ENCODE results near the gene CYFIP1. TPM values are rescaled to one million over a fixed set of nuclear protein-coding genes. Genes with fewer than 3 reads are reported as not detected.

The CYFIP1 gene
- total and polyA plus RNA-seq, 10 of the 15 experiments (the other 5 are each of a cell fraction or from before 2014, with no cell fraction given): 3.5 to 46.2 (median 28.3) TPM

DNA sequence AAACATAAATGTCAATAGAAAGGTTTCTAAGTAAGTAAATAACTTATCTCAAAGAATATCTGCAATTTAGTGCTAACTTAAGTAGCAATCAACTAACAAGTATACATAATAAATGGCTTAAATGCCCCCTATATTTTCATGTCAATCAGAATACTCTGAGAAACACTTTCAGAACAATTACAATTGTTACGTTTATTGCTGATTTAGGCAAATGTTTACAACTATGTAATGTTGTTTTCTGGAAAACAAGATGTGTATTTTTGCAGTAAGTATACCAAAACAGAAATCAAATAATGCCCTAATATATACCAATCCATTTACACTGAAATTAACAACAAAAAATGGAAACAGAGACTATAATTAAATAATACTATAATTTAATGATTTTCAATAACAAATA lies 46.0 kb upstream of the CYFIP1 start:
- no peaks in the 10 kb centered on the region for H4K20me1 ChIP-seq (ENCODE audit: control insufficient read depth, insufficient read depth)
- ChIA-PET SMC1A (ENCODE audit: uncharacterized antibody, unreplicated experiment) (interaction anchor here (1.6 to 1.8 kb wide), 2 partner anchors 10 kb away, joined by 3 to 5 read pairs; no protein-coding TSS in a partner anchor), POLR2A (no interaction called here), RAD21 (ENCODE audit: unreplicated experiment) (no interaction called here), CTCF (no interaction called here)
- DNase-seq (ENCODE audit: low read depth, low spot score) (no peak), ATAC-seq (no peak), FAIRE-seq (no peak)
- no peaks in the 10 kb centered on the region for H3K27me3 ChIP-seq (replicated peaks in 1 of 2; ENCODE audit: control insufficient read depth in 2 of 2, insufficient read depth in 2 of 2, low read length in 1 of 2)
- H3K4me3 ChIP-seq: no peak overlapping the region
- peaks cover 4 to 37% of the 10 kb centered on the region in 2 experiments for H3K36me3 ChIP-seq (ENCODE audit: control insufficient read depth in 2 of 2, insufficient read depth in 2 of 2, low read length in 1 of 2)
- no peak overlapping the region for H3K9ac ChIP-seq (ENCODE audit: control insufficient read depth, insufficient read depth, low read length)
- no peak overlapping the region for H3K4me2 ChIP-seq (ENCODE audit: control insufficient read depth, insufficient read depth)
- no peaks in the 10 kb centered on the region for H3K4me1 ChIP-seq (ENCODE audit: control insufficient read depth, insufficient read depth, low read length)
- in situ Hi-C loops (cut with MboI): no loop called here
- no peaks in the 10 kb centered on the region for H3K79me2 ChIP-seq (ENCODE audit: control insufficient read depth, insufficient read depth, low read length)
- BruUV-seq (replicated peaks): no TSS peak
- H3K9me3 ChIP-seq (replicated peaks; ENCODE audit: control insufficient read depth, insufficient read depth, low read length): no peaks in the 10 kb centered on the region
- H2AFZ ChIP-seq (ENCODE audit: control insufficient read depth, low read depth, low read length): no peak overlapping the region
- no peak for TF ChIP-seq SUPT20H (IDR thresholded peaks at IDR 0.05; ENCODE audit: borderline replicate concordance, control insufficient read depth, low read depth, low read length)
- intact Hi-C loops (cut with micrococcal nuclease; ENCODE audit: unreplicated experiment): no loop called here
- 94% methylated on average over 1 of the region's 1 CpG for WGBS (ENCODE audit: insufficient coverage, insufficient replicate concordance, low lambda C conversion rate, missing lambda C conversion rate)
- H3K27ac ChIP-seq (ENCODE audit: control insufficient read depth, insufficient read depth): no peak overlapping the region

DNA sequence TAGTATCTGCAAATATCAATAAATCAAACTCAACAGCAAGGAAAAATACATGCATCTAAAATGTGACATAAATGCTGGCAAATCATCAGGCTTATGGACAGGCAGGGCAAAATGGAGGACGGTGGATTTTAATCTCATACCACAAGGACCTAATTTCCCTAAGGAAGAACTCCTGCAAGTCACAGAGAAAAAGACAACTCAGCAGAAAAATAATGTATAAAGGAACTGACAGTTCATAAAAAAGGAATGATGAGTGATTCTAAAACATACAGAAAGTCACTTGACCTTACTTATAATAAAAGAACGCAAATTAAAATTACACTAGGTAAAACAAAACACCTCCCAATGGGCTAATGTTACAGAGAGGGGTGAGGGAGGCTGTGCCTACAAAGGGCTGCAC lies 42.0 kb upstream of the CYFIP1 start:
- TF ChIP-seq E2F4 (IDR thresholded peaks at IDR 0.05; ENCODE audit: low read depth, low read length): no peak
- no peak for TF ChIP-seq ZBED1 (IDR thresholded peaks at IDR 0.05; ENCODE audit: borderline replicate concordance)
- TF ChIP-seq FOXK2 (IDR thresholded peaks at IDR 0.05): no peak
- TF ChIP-seq ZBTB11 (CRISPR knock-in tag; IDR thresholded peaks at IDR 0.05): no peak
- no peak for TF ChIP-seq ZNF622 (IDR thresholded peaks at IDR 0.05)
- H3K4me3 ChIP-seq: no peak overlapping the region
- H3K27me3 ChIP-seq (replicated peaks in 1 of 2; ENCODE audit: control insufficient read depth in 2 of 2, insufficient read depth in 2 of 2, low read length in 1 of 2): no peaks in the 10 kb centered on the region
- no peaks in the 10 kb centered on the region for H4K20me1 ChIP-seq (ENCODE audit: control insufficient read depth, insufficient read depth)
- CTCF ChIA-PET: interaction anchor here (1.5 to 4.0 kb wide), 2 partner anchors 11 to 14 kb away, joined by 3 to 21 read pairs; no protein-coding TSS in a partner anchor
- H3K4me1 ChIP-seq (ENCODE audit: control insufficient read depth, insufficient read depth, low read length): no peaks in the 10 kb centered on the region
- no peak overlapping the region for H3K27ac ChIP-seq (ENCODE audit: control insufficient read depth, insufficient read depth)
- FAIRE-seq: no peak
- no peak overlapping the region for H2AFZ ChIP-seq (ENCODE audit: control insufficient read depth, low read depth, low read length)
- DNase-seq (ENCODE audit: low read depth, low spot score): no peak
- no TSS peak for BruUV-seq (replicated peaks)
- no peak for ATAC-seq
- peaks cover 6 to 38% of the 10 kb centered on the region in 2 experiments; a peak in 3 of 4 replicates for H3K36me3 ChIP-seq (ENCODE audit: control insufficient read depth in 2 of 2, insufficient read depth in 2 of 2, low read length in 1 of 2)
- no peaks in the 10 kb centered on the region for H3K79me2 ChIP-seq (ENCODE audit: control insufficient read depth, insufficient read depth, low read length)
- H3K9ac ChIP-seq (ENCODE audit: control insufficient read depth, insufficient read depth, low read length): no peak overlapping the region
- H3K4me2 ChIP-seq (ENCODE audit: control insufficient read depth, insufficient read depth): no peak overlapping the region
- intact Hi-C loops (cut with micrococcal nuclease; ENCODE audit: unreplicated experiment): no loop called here
- POLR2A ChIA-PET: no interaction called here
- no peaks in the 10 kb centered on the region for H3K9me3 ChIP-seq (replicated peaks; ENCODE audit: control insufficient read depth, insufficient read depth, low read length)
- RAD21 ChIA-PET (ENCODE audit: unreplicated experiment): no interaction called here
- SMC1A ChIA-PET (ENCODE audit: uncharacterized antibody, unreplicated experiment): no interaction called here
- WGBS (ENCODE audit: insufficient coverage, insufficient replicate concordance, low lambda C conversion rate, missing lambda C conversion rate): 100% methylated on average over 2 of the region's 2 CpGs
- in situ Hi-C loops (cut with MboI): no loop called here

Data from GM12878 (cell line).